Measurements from ENCODE around the gene MRPS15.

GRCh38 chr1:36480161-36480560, 16.0 kb upstream of the MRPS15 start:
- no peak for TF ChIP-seq KLF10 (tag by site-specific recombination; IDR thresholded peaks at IDR 0.05)
- no peak for TF ChIP-seq TCF7L2 (IDR thresholded peaks at IDR 0.05; ENCODE audit: borderline replicate concordance, low read depth, low read length)
- no peak for TF ChIP-seq ZNF274 (IDR thresholded peaks at IDR 0.05; ENCODE audit: low read length)
- TF ChIP-seq ZNF274 (tag by site-specific recombination; IDR thresholded peaks at IDR 0.05; ENCODE audit: borderline replicate concordance), result no peak
- TF ChIP-seq ZFP41 (tag by site-specific recombination; IDR thresholded peaks at IDR 0.05; ENCODE audit: borderline replicate concordance), result no peak
- no peak for TF ChIP-seq CTCF (tag by site-specific recombination; IDR thresholded peaks at IDR 0.05)
- no peak for TF ChIP-seq ZNF121 (tag by site-specific recombination; IDR thresholded peaks at IDR 0.05)
- no peak for TF ChIP-seq ZNF140 (tag by site-specific recombination; IDR thresholded peaks at IDR 0.05)
- no peak for TF ChIP-seq KLF9 (tag by site-specific recombination; IDR thresholded peaks at IDR 0.05; ENCODE audit: low read depth)
- TF ChIP-seq ZNF248 (tag by site-specific recombination; IDR thresholded peaks at IDR 0.05), result no peak
- TF ChIP-seq ELK4 (IDR thresholded peaks at IDR 0.05; ENCODE audit: borderline replicate concordance, low read depth, low read length), result no peak
- TF ChIP-seq ZBTB8A (tag by site-specific recombination; IDR thresholded peaks at IDR 0.05), result no peak
- TF ChIP-seq, protein P1, sequence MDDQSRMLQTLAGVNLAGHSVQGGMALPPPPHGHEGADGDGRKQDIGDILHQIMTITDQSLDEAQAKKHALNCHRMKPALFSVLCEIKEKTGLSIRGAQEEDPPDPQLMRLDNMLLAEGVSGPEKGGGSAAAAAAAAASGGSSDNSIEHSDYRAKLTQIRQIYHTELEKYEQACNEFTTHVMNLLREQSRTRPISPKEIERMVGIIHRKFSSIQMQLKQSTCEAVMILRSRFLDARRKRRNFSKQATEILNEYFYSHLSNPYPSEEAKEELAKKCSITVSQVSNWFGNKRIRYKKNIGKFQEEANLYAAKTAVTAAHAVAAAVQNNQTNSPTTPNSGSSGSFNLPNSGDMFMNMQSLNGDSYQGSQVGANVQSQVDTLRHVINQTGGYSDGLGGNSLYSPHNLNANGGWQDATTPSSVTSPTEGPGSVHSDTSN (CRISPR knock-in tag; IDR thresholded peaks at IDR 0.05), result no peak
- no peak for TF ChIP-seq ZNF416 (tag by site-specific recombination; IDR thresholded peaks at IDR 0.05)
